Measurements from ENCODE around the gene SEMA6B.

Gene SEMA6B

DNA sequence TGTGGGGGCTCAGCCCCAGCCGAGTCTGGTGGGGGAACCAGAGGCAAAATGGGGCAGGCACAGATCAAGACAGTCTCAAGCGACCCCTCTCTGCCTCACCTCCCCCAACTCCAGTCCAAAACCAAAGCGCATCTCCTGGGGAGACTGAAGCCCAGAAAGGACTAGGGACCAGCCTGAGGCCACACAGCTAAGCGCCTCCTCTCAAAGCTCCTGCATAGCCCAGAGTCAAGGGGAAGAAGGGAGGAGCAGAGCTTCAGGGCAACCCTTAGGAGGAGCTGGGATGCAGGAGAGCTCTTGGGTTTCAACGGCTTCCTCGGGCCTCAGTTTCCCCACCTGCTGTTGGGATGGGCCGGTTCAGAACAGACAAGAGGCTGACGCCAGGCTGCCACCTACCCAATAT, 19.9 kb upstream of the SEMA6B start:
- H3K9me3 ChIP-seq (ENCODE audit: low read length) = no peaks in the 10 kb centered on the region
- H3K27me3 ChIP-seq (ENCODE audit: control insufficient read depth in 1 of 2, insufficient read depth in 2 of 2, low read length in 2 of 2) = peaks cover 33 to 68% of the 10 kb centered on the region in 2 donors
- no peak overlapping the region for H3K4me3 ChIP-seq (ENCODE audit: low read depth in 1 of 2, low read length in 2 of 2)
- H3K36me3 ChIP-seq (ENCODE audit: insufficient read depth, low read length) = no peaks in the 10 kb centered on the region
- H3K4me1 ChIP-seq (ENCODE audit: insufficient read depth, low read length) = peaks cover 1% of the 10 kb centered on the region
- H3K27ac ChIP-seq (ENCODE audit: low read depth, low read length) = no peak overlapping the region
- no peak overlapping the region for H3K9ac ChIP-seq (ENCODE audit: low read length)

DNA sequence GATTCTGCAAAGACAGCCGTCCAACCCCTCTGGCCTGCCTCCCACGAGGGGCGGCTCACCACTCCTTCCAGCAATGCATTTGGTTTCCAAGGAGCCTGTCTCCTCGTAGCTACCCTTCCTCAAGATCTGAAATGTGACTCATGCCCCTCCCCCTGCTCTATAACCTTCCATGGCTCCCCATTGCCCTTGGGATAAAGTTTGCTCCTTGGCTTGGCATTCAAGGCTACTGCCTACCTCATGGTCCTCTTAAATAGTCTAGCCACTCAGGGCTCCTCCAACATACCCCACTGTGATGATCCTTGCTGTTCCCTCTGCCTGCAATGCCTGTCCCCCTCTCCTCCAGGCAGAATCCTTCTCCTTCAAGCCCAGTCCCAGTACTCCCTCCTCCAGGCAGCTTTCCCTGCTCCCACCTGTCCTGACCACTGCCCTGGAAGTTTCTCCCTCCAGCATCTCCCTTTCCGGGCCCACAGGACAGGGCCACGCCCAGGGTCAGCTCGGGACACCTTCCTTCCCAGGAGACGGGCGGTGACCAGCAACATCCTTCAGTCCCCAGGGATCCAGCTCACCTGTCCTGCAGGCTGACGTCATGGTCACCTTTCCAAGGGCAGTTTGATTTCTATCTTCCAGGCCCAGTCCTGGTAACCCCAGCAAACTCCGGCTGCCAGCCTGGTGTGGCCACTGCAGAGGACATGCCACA, 19.2 kb upstream of the SEMA6B start:
- Histone ChIP-seq H3K27me3 (ENCODE audit: control insufficient read depth in 1 of 2, insufficient read depth in 2 of 2, low read length in 2 of 2) (peaks cover 33 to 61% of the 10 kb centered on the region in 2 donors), H3K27ac (ENCODE audit: low read depth, low read length) (no peak overlapping the region), H3K9ac (ENCODE audit: low read length) (no peak overlapping the region), H3K36me3 (ENCODE audit: insufficient read depth, low read length) (no peaks in the 10 kb centered on the region), H3K4me3 (ENCODE audit: low read depth in 1 of 2, low read length in 2 of 2) (no peak overlapping the region), H3K4me1 (ENCODE audit: insufficient read depth, low read length) (no peaks in the 10 kb centered on the region), H3K9me3 (ENCODE audit: low read length) (no peaks in the 10 kb centered on the region)

GRCh38 chr19:4577020-4577782, 17.7 kb upstream of the SEMA6B start:
- Histone ChIP-seq H3K4me1 (ENCODE audit: insufficient read depth, low read length) (no peaks in the 10 kb centered on the region), H3K9me3 (ENCODE audit: low read length) (no peaks in the 10 kb centered on the region), H3K9ac (ENCODE audit: low read length) (no peak overlapping the region), H3K4me3 (ENCODE audit: low read depth in 1 of 2, low read length in 2 of 2) (no peak overlapping the region), H3K27me3 (ENCODE audit: control insufficient read depth in 1 of 2, insufficient read depth in 2 of 2, low read length in 2 of 2) (peaks cover 27 to 53% of the 10 kb centered on the region in 2 donors), H3K36me3 (ENCODE audit: insufficient read depth, low read length) (no peaks in the 10 kb centered on the region), H3K27ac (ENCODE audit: low read depth, low read length) (no peak overlapping the region)

- no peaks in the 10 kb centered on the region for H3K36me3 ChIP-seq (ENCODE audit: insufficient read depth, low read length)
- no peaks in the 10 kb centered on the region for H3K9me3 ChIP-seq (ENCODE audit: low read length)
- no peak overlapping the region for H3K4me3 ChIP-seq (ENCODE audit: low read depth in 1 of 2, low read length in 2 of 2)
- no peak overlapping the region for H3K9ac ChIP-seq (ENCODE audit: low read length)
- H3K27me3 ChIP-seq (ENCODE audit: control insufficient read depth in 1 of 2, insufficient read depth in 2 of 2, low read length in 2 of 2) = peaks cover 21 to 47% of the 10 kb centered on the region in 2 donors
- no peak overlapping the region for H3K27ac ChIP-seq (ENCODE audit: low read depth, low read length)
- no peaks in the 10 kb centered on the region for H3K4me1 ChIP-seq (ENCODE audit: insufficient read depth, low read length)
Measured at GRCh38 chr19:4576016-4576933, 16.8 kb upstream of the SEMA6B start.

DNA sequence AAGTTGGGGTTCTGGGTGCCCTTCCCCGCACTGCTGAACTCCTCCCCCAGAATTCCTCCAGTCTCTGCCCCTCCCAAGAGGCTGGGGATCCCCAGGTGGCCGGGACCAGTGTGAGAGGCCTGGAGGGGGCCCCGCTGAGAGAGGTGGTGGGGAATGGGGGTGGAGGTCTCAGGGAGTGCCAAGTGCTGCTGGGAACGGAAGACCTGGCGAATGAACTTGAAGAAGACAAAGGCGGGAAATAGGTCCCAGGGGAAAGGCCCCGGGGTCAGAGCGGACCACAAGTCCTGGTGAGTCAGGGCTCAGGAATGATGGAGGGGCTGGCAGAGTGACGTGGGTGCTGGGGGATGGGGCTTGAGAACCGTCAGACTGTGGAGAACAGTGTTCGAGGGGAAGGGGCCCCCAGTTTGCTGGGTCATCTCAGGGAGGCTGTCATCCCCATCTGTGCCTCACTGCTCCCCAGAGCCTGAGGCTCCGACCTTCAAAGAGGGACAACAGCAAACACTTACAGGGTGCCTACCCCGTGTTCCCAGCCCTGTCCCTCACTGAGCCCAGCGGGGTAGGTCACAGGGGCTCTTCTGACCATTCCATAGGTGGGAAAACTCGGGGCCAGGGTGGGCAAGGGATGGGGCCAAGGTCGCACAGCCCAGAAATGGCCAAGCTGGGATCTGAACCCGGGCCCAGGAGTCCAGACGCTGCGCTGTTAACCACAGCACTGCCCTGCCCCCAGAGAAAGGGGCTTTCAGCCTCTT, 16.0 kb upstream of the SEMA6B start:
- no peaks in the 10 kb centered on the region for H3K36me3 ChIP-seq (ENCODE audit: insufficient read depth, low read length)
- H3K27me3 ChIP-seq (ENCODE audit: control insufficient read depth in 1 of 2, insufficient read depth in 2 of 2, low read length in 2 of 2) = peaks cover 20 to 41% of the 10 kb centered on the region in 2 donors
- no peaks in the 10 kb centered on the region for H3K9me3 ChIP-seq (ENCODE audit: low read length)
- H3K4me1 ChIP-seq (ENCODE audit: insufficient read depth, low read length) = no peaks in the 10 kb centered on the region
- no peak overlapping the region for H3K9ac ChIP-seq (ENCODE audit: low read length)
- H3K27ac ChIP-seq (ENCODE audit: low read depth, low read length) = no peak overlapping the region
- H3K4me3 ChIP-seq (ENCODE audit: low read depth in 1 of 2, low read length in 2 of 2) = no peak overlapping the region

- peaks cover 11 to 23% of the 10 kb centered on the region in 2 donors for H3K27me3 ChIP-seq (ENCODE audit: control insufficient read depth in 1 of 2, insufficient read depth in 2 of 2, low read length in 2 of 2)
- H3K9me3 ChIP-seq (ENCODE audit: low read length) = no peaks in the 10 kb centered on the region
- no peak overlapping the region for H3K4me3 ChIP-seq (ENCODE audit: low read depth in 1 of 2, low read length in 2 of 2)
- H3K36me3 ChIP-seq (ENCODE audit: insufficient read depth, low read length) = no peaks in the 10 kb centered on the region
- H3K4me1 ChIP-seq (ENCODE audit: insufficient read depth, low read length) = no peaks in the 10 kb centered on the region
- H3K9ac ChIP-seq (ENCODE audit: low read length) = no peak overlapping the region
- no peak overlapping the region for H3K27ac ChIP-seq (ENCODE audit: low read depth, low read length)
Measured at GRCh38 chr19:4573682-4574081, 14.2 kb upstream of the SEMA6B start.

- Histone ChIP-seq H3K4me3 (ENCODE audit: low read depth in 1 of 2, low read length in 2 of 2) (no peak overlapping the region), H3K27ac (ENCODE audit: low read depth, low read length) (no peak overlapping the region), H3K9me3 (ENCODE audit: low read length) (no peaks in the 10 kb centered on the region), H3K36me3 (ENCODE audit: insufficient read depth, low read length) (no peaks in the 10 kb centered on the region), H3K9ac (ENCODE audit: low read length) (no peak overlapping the region), H3K4me1 (ENCODE audit: insufficient read depth, low read length) (no peaks in the 10 kb centered on the region), H3K27me3 (ENCODE audit: control insufficient read depth in 1 of 2, insufficient read depth in 2 of 2, low read length in 2 of 2) (peaks cover 9 to 16% of the 10 kb centered on the region in 2 donors)
Measured at GRCh38 chr19:4571305-4571917, 11.9 kb upstream of the SEMA6B start.

GRCh38 chr19:4570916-4571304, 11.4 kb upstream of the SEMA6B start:
- H3K4me3 ChIP-seq (ENCODE audit: low read depth in 1 of 2, low read length in 2 of 2) = no peak overlapping the region
- H3K4me1 ChIP-seq (ENCODE audit: insufficient read depth, low read length) = no peaks in the 10 kb centered on the region
- peaks cover 4 to 11% of the 10 kb centered on the region in 2 donors for H3K27me3 ChIP-seq (ENCODE audit: control insufficient read depth in 1 of 2, insufficient read depth in 2 of 2, low read length in 2 of 2)
- H3K27ac ChIP-seq (ENCODE audit: low read depth, low read length) = no peak overlapping the region
- H3K9me3 ChIP-seq (ENCODE audit: low read length) = no peaks in the 10 kb centered on the region
- H3K36me3 ChIP-seq (ENCODE audit: insufficient read depth, low read length) = no peaks in the 10 kb centered on the region
- no peak overlapping the region for H3K9ac ChIP-seq (ENCODE audit: low read length)

DNA sequence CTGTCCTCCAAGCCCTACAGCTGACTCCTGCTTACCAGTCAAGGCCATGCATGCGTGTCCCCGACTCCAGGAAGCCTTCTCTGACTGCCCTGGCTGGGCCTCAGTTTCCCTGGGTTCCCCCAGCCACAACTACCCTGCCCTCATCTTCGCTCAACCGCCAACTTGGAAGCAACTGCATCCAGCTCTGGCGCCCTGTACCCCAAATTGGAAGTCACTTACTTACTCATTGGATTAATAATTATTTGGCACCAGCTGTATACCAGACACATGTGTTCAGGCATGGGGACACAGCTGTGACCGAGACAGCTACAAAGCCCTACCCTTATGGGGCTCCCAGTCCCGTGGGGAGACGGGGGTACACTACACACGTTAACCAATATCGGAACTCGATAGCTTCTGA, 10.9 kb upstream of the SEMA6B start:
- Histone ChIP-seq H3K27ac (ENCODE audit: low read depth, low read length) (no peak overlapping the region), H3K9ac (ENCODE audit: low read length) (no peak overlapping the region), H3K4me1 (ENCODE audit: insufficient read depth, low read length) (no peaks in the 10 kb centered on the region), H3K4me3 (ENCODE audit: low read depth in 1 of 2, low read length in 2 of 2) (no peak overlapping the region), H3K9me3 (ENCODE audit: low read length) (no peaks in the 10 kb centered on the region), H3K36me3 (ENCODE audit: insufficient read depth, low read length) (no peaks in the 10 kb centered on the region), H3K27me3 (ENCODE audit: control insufficient read depth in 1 of 2, insufficient read depth in 2 of 2, low read length in 2 of 2) (peaks cover 0 to 6% of the 10 kb centered on the region in 2 donors)

- Histone ChIP-seq H3K9me3 (ENCODE audit: low read length) (no peaks in the 10 kb centered on the region), H3K4me1 (ENCODE audit: insufficient read depth, low read length) (no peaks in the 10 kb centered on the region), H3K4me3 (ENCODE audit: low read depth in 1 of 2, low read length in 2 of 2) (no peak overlapping the region), H3K27me3 (ENCODE audit: control insufficient read depth in 1 of 2, insufficient read depth in 2 of 2, low read length in 2 of 2) (peaks cover 0 to 6% of the 10 kb centered on the region in 2 donors), H3K9ac (ENCODE audit: low read length) (no peak overlapping the region), H3K27ac (ENCODE audit: low read depth, low read length) (no peak overlapping the region), H3K36me3 (ENCODE audit: insufficient read depth, low read length) (no peaks in the 10 kb centered on the region)
Measured at GRCh38 chr19:4568886-4569285, 9.4 kb upstream of the SEMA6B start.

Measured in muscle layer of colon (tissue), 2 donors.